Activated B cell treated with CpG ODN at 0.5 μM for 24 hours (primary cell): Measurements from ENCODE around the gene MBTD1. TPM values are rescaled to one million over a fixed set of nuclear protein-coding genes. Genes with fewer than 3 reads are reported as not detected.

Experiments
- ATAC-seq: fragments of 200-7000 bp; cut with Tn5 transposase; one replicate; pipeline ENCODE4 v1.10.0; 2021; ENCODE audit warnings: low read depth, mild to moderate bottlenecking, moderate library complexity
- CTCF ChIA-PET: fragments of 350-600 bp; sonication (Branson Sonifier 250); formaldehyde crosslinking; loops from one replicate; lab custom pipeline; 2021; ENCODE audit warnings: antibody characterized with exemption; lab: Charles Lee
- POLR2A ChIA-PET: fragments of 350-600 bp; sonication (Branson Sonifier 250); formaldehyde crosslinking; loops from one replicate; lab custom pipeline; 2021; ENCODE audit warnings: antibody characterized with exemption; lab: Charles Lee
- DNase-seq: peaks from one replicate; pipeline ENCODE4 v3.0.0; 2022
- H3K27ac Mint-ChIP-seq: one replicate; pipeline ENCODE4 v1.8.0; 2020; ENCODE audit warnings: mixed read lengths
- H3K27me3 Mint-ChIP-seq: one replicate; pipeline ENCODE4 v1.8.0; 2021; ENCODE audit warnings: mixed read lengths
- H3K36me3 Mint-ChIP-seq: one replicate; pipeline ENCODE4 v1.8.0; 2021; ENCODE audit warnings: low read depth, mixed read lengths
- H3K4me1 Mint-ChIP-seq: one replicate; pipeline ENCODE4 v1.8.0; 2021; ENCODE audit warnings: mixed read lengths
- H3K4me3 Mint-ChIP-seq: one replicate; pipeline ENCODE4 v1.8.0; 2020; ENCODE audit warnings: mild to moderate bottlenecking, mixed read lengths
- H3K9me3 Mint-ChIP-seq: one replicate; pipeline ENCODE4 v1.8.0; 2020; ENCODE audit warnings: mixed read lengths
- CTCF ChIP-seq: fragments of 200-600 bp; IDR thresholded peaks from one replicate; pipeline ENCODE4 v1.8.0; 2022; ENCODE audit warnings: antibody characterized with exemption, mild to moderate bottlenecking
- intact Hi-C: fragments of 100-400 bp; cut with micrococcal nuclease; formaldehyde crosslinking; loops from one replicate; pipeline ENCODE4 v1.15.1; 2024
- total RNA-seq: library from RNA; stranded (reverse); gene quantifications from 2 replicates; pipeline ENCODE4 v1.2.3, GENCODE V29; 2022

The MBTD1 gene
- total RNA-seq, 1 donor from 2014 or later = 23.6 TPM

- H3K4me3 Mint-ChIP-seq = no peak overlapping the region
- H3K36me3 Mint-ChIP-seq = peaks cover 79% of the 10 kb centered on the region
- H3K27ac Mint-ChIP-seq = no peak overlapping the region
- no peaks in the 10 kb centered on the region for H3K9me3 Mint-ChIP-seq
- no peak for TF ChIP-seq CTCF
- DNase-seq = no peak
- intact Hi-C loops = no loop called here
- H3K27me3 Mint-ChIP-seq = no peaks in the 10 kb centered on the region
- ChIA-PET POLR2A (no interaction called here), CTCF (no interaction called here)
- no peaks in the 10 kb centered on the region for H3K4me1 Mint-ChIP-seq
- ATAC-seq = no peak
Observed at GRCh38 chr17:51217946-51218345, 41.9 kb downstream of the MBTD1 start.

GRCh38 chr17:51214920-51215319 lies 44.9 kb downstream of the MBTD1 start:
- no peak for ATAC-seq
- H3K4me1 Mint-ChIP-seq = no peaks in the 10 kb centered on the region
- no peak for DNase-seq
- H3K27ac Mint-ChIP-seq = no peak overlapping the region
- H3K36me3 Mint-ChIP-seq = peaks cover 74% of the 10 kb centered on the region
- no peaks in the 10 kb centered on the region for H3K27me3 Mint-ChIP-seq
- TF ChIP-seq CTCF = no peak
- CTCF ChIA-PET = no interaction called here
- H3K4me3 Mint-ChIP-seq = no peak overlapping the region
- intact Hi-C loops = no loop called here
- POLR2A ChIA-PET = no interaction called here
- no peaks in the 10 kb centered on the region for H3K9me3 Mint-ChIP-seq

- ChIA-PET CTCF (no interaction called here), POLR2A (no interaction called here)
- no peaks in the 10 kb centered on the region for H3K4me1 Mint-ChIP-seq
- no peaks in the 10 kb centered on the region for H3K9me3 Mint-ChIP-seq
- no peak overlapping the region for H3K27ac Mint-ChIP-seq
- H3K4me3 Mint-ChIP-seq = no peak overlapping the region
- no peak for TF ChIP-seq CTCF
- intact Hi-C loops = no loop called here
- ATAC-seq (no peak), DNase-seq (no peak)
- no peaks in the 10 kb centered on the region for H3K27me3 Mint-ChIP-seq
- peaks cover 72% of the 10 kb centered on the region for H3K36me3 Mint-ChIP-seq
Observed at GRCh38 chr17:51203838-51204237, 56.0 kb downstream of the MBTD1 start.

- Mint-ChIP-seq H3K4me3 (no peak overlapping the region), H3K36me3 (peaks cover 66% of the 10 kb centered on the region), H3K4me1 (no peaks in the 10 kb centered on the region), H3K27ac (no peak overlapping the region), H3K27me3 (no peaks in the 10 kb centered on the region), H3K9me3 (no peaks in the 10 kb centered on the region)
- intact Hi-C loops = no loop called here
- TF ChIP-seq CTCF = no peak
- ATAC-seq (no peak), DNase-seq (no peak)
- POLR2A ChIA-PET = interaction anchor here (0.7 kb wide), 1 partner anchor 322 kb away, joined by 7 read pairs; no protein-coding TSS in a partner anchor
- CTCF ChIA-PET = no interaction called here
Observed at GRCh38 chr17:51200846-51201245, 59.0 kb downstream of the MBTD1 start.

GRCh38 chr17:51200295-51200694 lies 59.6 kb downstream of the MBTD1 start:
- Mint-ChIP-seq H3K27me3 (no peaks in the 10 kb centered on the region), H3K27ac (no peak overlapping the region), H3K4me1 (no peaks in the 10 kb centered on the region), H3K9me3 (no peaks in the 10 kb centered on the region), H3K4me3 (no peak overlapping the region), H3K36me3 (peaks cover 67% of the 10 kb centered on the region)
- ChIA-PET CTCF (no interaction called here), POLR2A (interaction anchor here (0.6 to 0.7 kb wide), 2 partner anchors 21 to 322 kb away, joined by 3 to 7 read pairs; no protein-coding TSS in a partner anchor)
- no peak for DNase-seq
- TF ChIP-seq CTCF = no peak
- no peak for ATAC-seq
- intact Hi-C loops = no loop called here
